OCI-LY3 (cell line): ENCODE results near the gene LRRN2.
A peak's percentile ranks its signal among the peaks of the same experiment; 100 is the strongest.

Experiments
- H2AFZ ChIP-seq: fragments of 200-600, 300-600 bp; shearing (Covaris generic); 2 replicates; pipeline ENCODE4 v1.6.0; 2014; ENCODE audit warnings: antibody characterized with exemption, low read depth, low read length
- H3K27ac ChIP-seq: fragments of 200-600, 300-600 bp; sonication (generic); 2 replicates; pipeline ENCODE4 v1.5.1; 2014; ENCODE audit warnings: mild to moderate bottlenecking, low read length, moderate library complexity, mixed read lengths
- H3K27me3 ChIP-seq: fragments of 200-600, 300-600 bp; sonication (generic); 2 replicates; pipeline ENCODE4 v1.6.1; 2014; ENCODE audit warnings: low read depth, low read length, mixed read lengths
- H3K36me3 ChIP-seq: fragments of 200-600, 300-600 bp; sonication (generic); replicated peaks from 2 replicates; pipeline ENCODE3; 2014; ENCODE audit warnings: low read depth, low read length, mixed read lengths
- H3K4me1 ChIP-seq: fragments of 300-600, 200-600 bp; sonication (generic); 2 replicates; pipeline ENCODE4 v1.6.1; 2014; ENCODE audit warnings: low read length, mixed read lengths
- H3K4me2 ChIP-seq: fragments of 200-600, 300-600 bp; sonication (generic); 2 replicates; pipeline ENCODE4 v1.6.1; 2014; ENCODE audit warnings: low read length, mixed read lengths
- H3K4me3 ChIP-seq: fragments of 300-600, 200-600 bp; sonication (generic); 2 replicates; pipeline ENCODE4 v1.5.1; 2014; ENCODE audit warnings: antibody characterized with exemption, mild to moderate bottlenecking, low read length, moderate library complexity
- H3K79me2 ChIP-seq: fragments of 300-600, 200-600 bp; shearing (Covaris generic); 2 replicates; pipeline ENCODE4 v1.6.1; 2014; ENCODE audit warnings: mild to moderate bottlenecking, low read length, mixed read lengths
- H3K9ac ChIP-seq: fragments of 300-600, 200-600 bp; shearing (Covaris generic); 2 replicates; pipeline ENCODE4 v1.6.0; 2014; ENCODE audit warnings: mild to moderate bottlenecking, low read length, moderate library complexity
- H3K9me3 ChIP-seq: fragments of 200-600, 300-600 bp; shearing (Covaris generic); 2 replicates; pipeline ENCODE4 v1.6.1; 2014; ENCODE audit warnings: low read length, mixed read lengths; ENCODE audit not compliant: insufficient read depth
- H4K20me1 ChIP-seq: fragments of 200-600, 300-600 bp; sonication (generic); 2 replicates; pipeline ENCODE4 v1.6.1; 2016; ENCODE audit warnings: low read length, mixed read lengths; ENCODE audit not compliant: insufficient read depth
- CTCF ChIP-seq: fragments of 200-600, 300-600 bp; sonication (generic); IDR thresholded peaks from 2 replicates; pipeline ENCODE4 v1.5.1; 2014; ENCODE audit warnings: antibody characterized with exemption, low read length, low read depth
- EZH2phosphoT487 ChIP-seq: fragments of 200-600 bp; shearing (Covaris generic); IDR thresholded peaks from 2 replicates; pipeline ENCODE4 v1.6.1; 2018; ENCODE audit warnings: antibody characterized with exemption, mixed run types, low read depth

The LRRN2 gene

GRCh38 chr1:204714861-204715511 is 29.4 kb upstream of the LRRN2 start:
- Histone ChIP-seq H2AFZ (peak overlapping the region; percentile 4; the same call in 1 of the 2 replicates), H4K20me1 (no peaks in the 10 kb centered on the region), H3K27me3 (peaks cover 41% of the 10 kb centered on the region), H3K4me3 (peak overlapping the region; percentile 17; the same call in 1 of the 2 replicates), H3K4me2 (peak overlapping the region; percentile 55), H3K4me1 (peaks cover 13% of the 10 kb centered on the region), H3K27ac (no peak overlapping the region), H3K79me2 (no peaks in the 10 kb centered on the region), H3K9ac (no peak overlapping the region), H3K9me3 (no peaks in the 10 kb centered on the region), H3K36me3 (no peaks in the 10 kb centered on the region)
- TF ChIP-seq CTCF (peak; percentile 22; the same call in 1 of the 2 replicates), EZH2phosphoT487 (no peak)

GRCh38 chr1:204714194-204714860 is 28.8 kb upstream of the LRRN2 start:
- Histone ChIP-seq H3K9ac (no peak overlapping the region), H3K27ac (no peak overlapping the region), H3K27me3 (peaks cover 46% of the 10 kb centered on the region), H3K36me3 (no peaks in the 10 kb centered on the region), H3K4me1 (peaks cover 13% of the 10 kb centered on the region), H2AFZ (0 out of 2 replicates have a peak overlapping the region, but pooled peaks have one; percentile 4), H3K4me2 (peak overlapping the region; percentile 55), H3K79me2 (no peaks in the 10 kb centered on the region), H4K20me1 (no peaks in the 10 kb centered on the region), H3K9me3 (no peaks in the 10 kb centered on the region), H3K4me3 (no peak overlapping the region)
- TF ChIP-seq EZH2phosphoT487 (no peak), CTCF (no peak)

- Histone ChIP-seq H3K4me3 (no peak overlapping the region), H3K4me1 (peaks cover 13% of the 10 kb centered on the region), H3K9me3 (no peaks in the 10 kb centered on the region), H3K36me3 (no peaks in the 10 kb centered on the region), H3K9ac (no peak overlapping the region), H2AFZ (no peak overlapping the region), H3K27me3 (peaks cover 54% of the 10 kb centered on the region), H3K79me2 (no peaks in the 10 kb centered on the region), H3K4me2 (no peak overlapping the region), H3K27ac (no peak overlapping the region), H4K20me1 (no peaks in the 10 kb centered on the region)
- TF ChIP-seq CTCF: no peak
- TF ChIP-seq EZH2phosphoT487: no peak
These were observed 28.0 kb upstream of the LRRN2 start for GRCh38 chr1:204713541-204713940.

- H3K27me3 ChIP-seq: peaks cover 55% of the 10 kb centered on the region
- H4K20me1 ChIP-seq: no peaks in the 10 kb centered on the region
- no peaks in the 10 kb centered on the region for H3K79me2 ChIP-seq
- no peaks in the 10 kb centered on the region for H3K36me3 ChIP-seq
- TF ChIP-seq EZH2phosphoT487 (no peak), CTCF (no peak)
- H2AFZ ChIP-seq: no peak overlapping the region
- no peak overlapping the region for H3K27ac ChIP-seq
- no peak overlapping the region for H3K4me3 ChIP-seq
- H3K4me2 ChIP-seq: no peak overlapping the region
- H3K9ac ChIP-seq: no peak overlapping the region
- H3K9me3 ChIP-seq: no peaks in the 10 kb centered on the region
- H3K4me1 ChIP-seq: peaks cover 13% of the 10 kb centered on the region
These were observed 27.3 kb upstream of the LRRN2 start for GRCh38 chr1:204712708-204713430.
